A673 (cell line): ENCODE results near the gene ARHGAP6. TPM values are rescaled to one million over a fixed set of nuclear protein-coding genes. Genes with fewer than 3 reads are reported as not detected.

ENCODE experiments used
- BruUV-seq: library from RNA; stranded (reverse); fragments of 400-500 nt; replicated peaks from 2 replicates; lab custom pipeline; 2021; lab: Mats Ljungman, UMichigan
- CTCF ChIA-PET: fragments of 300-600 bp; sonication (Branson Sonifier 250); formaldehyde crosslinking; loops from one replicate; lab custom pipeline; 2022; ENCODE audit warnings: antibody characterized with exemption; lab: Charles Lee
- POLR2A ChIA-PET: fragments of 300-600 bp; sonication (Branson Sonifier 250); formaldehyde crosslinking; loops from one replicate; lab custom pipeline; 2022; ENCODE audit warnings: antibody characterized with exemption; ENCODE audit not compliant: low non-redundant PET; lab: Charles Lee
- DNase-seq: peaks from one replicate; pipeline ENCODE4 v3.0.0-alpha.2; 2015; ENCODE audit warnings: low spot score
- H3K27ac ChIP-seq: fragments of 200-600 bp; sonication (generic); 2 replicates; pipeline ENCODE4 v1.5.1; 2016; ENCODE audit warnings: mixed run types, low read depth, mild to moderate bottlenecking, mixed read lengths, antibody characterized with exemption, low read length; ENCODE audit not compliant: poor library complexity, severe bottlenecking
- H3K27me3 ChIP-seq: fragments of 200-600 bp; sonication (generic); replicated peaks from 2 replicates; pipeline ENCODE4 v1.6.1; 2017; ENCODE audit warnings: mixed run types, low read depth, mild to moderate bottlenecking, mixed read lengths, antibody characterized with exemption, low read length; ENCODE audit not compliant: insufficient read depth, poor library complexity
- H3K36me3 ChIP-seq: fragments of 200-600 bp; sonication (generic); 2 replicates; pipeline ENCODE4 v1.6.1; 2016; ENCODE audit warnings: mixed run types, mild to moderate bottlenecking, mixed read lengths, antibody characterized with exemption, low read length; ENCODE audit not compliant: insufficient read depth, poor library complexity, severe bottlenecking
- H3K4me1 ChIP-seq: fragments of 200-600 bp; sonication (generic); 2 replicates; pipeline ENCODE4 v1.6.1; 2017; ENCODE audit warnings: mixed run types, mild to moderate bottlenecking, mixed read lengths, antibody characterized with exemption, low read length; ENCODE audit not compliant: insufficient read depth, poor library complexity, severe bottlenecking
- H3K4me3 ChIP-seq: fragments of 200-600 bp; sonication (generic); 2 replicates; pipeline ENCODE4 v1.5.1; 2016; ENCODE audit warnings: low read depth, mixed run types, mild to moderate bottlenecking, mixed read lengths, low read length; ENCODE audit not compliant: poor library complexity, severe bottlenecking
- H3K9me3 ChIP-seq: fragments of 200-600 bp; sonication (generic); 2 replicates; pipeline ENCODE4 v1.6.1; 2016; ENCODE audit warnings: mixed run types, low read depth, mild to moderate bottlenecking, mixed read lengths, antibody characterized with exemption, low read length; ENCODE audit not compliant: poor library complexity, severe bottlenecking
- EZH2 ChIP-seq: fragments of 200-600 bp; sonication (generic); IDR thresholded peaks from 2 replicates; pipeline ENCODE4 v1.6.1; 2017; ENCODE audit warnings: borderline replicate concordance, low read depth, mild to moderate bottlenecking, mixed read lengths, antibody characterized with exemption, low read length; ENCODE audit not compliant: poor library complexity, severe bottlenecking
- intact Hi-C: fragments of 100-400 bp; cut with micrococcal nuclease; formaldehyde crosslinking; loops from one replicate; pipeline ENCODE4 v1.10.0; 2022; ENCODE audit not compliant: unreplicated experiment
- total RNA-seq: library from RNA; stranded (reverse); gene quantifications from 2 replicates; pipeline ENCODE4 v1.2.3, GENCODE V29; 2021
- TF ChIP-seq, protein P1 (sequence below): fragments of 300-800, 200-600 bp; sonication (generic); conservative IDR thresholded peaks from 2 replicates; pipeline ENCODE4 v1.5.1; 2017; ENCODE audit warnings: low read depth, mild to moderate bottlenecking, antibody characterized with exemption, low read length, moderate library complexity, mixed read lengths

The ARHGAP6 gene
- total RNA-seq, 1 experiment from 2014 or later: not detected

DNA sequence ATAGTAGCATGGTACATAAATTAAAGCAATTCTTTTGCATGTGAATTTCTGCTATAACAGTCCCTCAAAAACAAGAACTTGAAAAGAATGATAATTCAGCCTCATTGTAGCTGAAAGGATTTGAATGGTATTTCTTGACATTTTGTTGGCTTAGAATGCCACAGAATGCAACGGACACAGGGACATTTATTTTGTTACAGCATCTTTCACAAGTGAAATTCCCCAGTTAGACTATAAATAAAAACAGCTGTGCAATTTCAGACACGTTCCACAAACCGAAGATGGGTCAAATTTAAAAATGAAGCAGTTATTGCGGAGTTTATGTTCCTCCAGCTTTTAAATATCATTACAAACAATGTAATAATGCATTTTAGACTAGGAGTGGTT, 455.3 kb downstream of the ARHGAP6 start:
- intact Hi-C loops: no loop called here

DNA sequence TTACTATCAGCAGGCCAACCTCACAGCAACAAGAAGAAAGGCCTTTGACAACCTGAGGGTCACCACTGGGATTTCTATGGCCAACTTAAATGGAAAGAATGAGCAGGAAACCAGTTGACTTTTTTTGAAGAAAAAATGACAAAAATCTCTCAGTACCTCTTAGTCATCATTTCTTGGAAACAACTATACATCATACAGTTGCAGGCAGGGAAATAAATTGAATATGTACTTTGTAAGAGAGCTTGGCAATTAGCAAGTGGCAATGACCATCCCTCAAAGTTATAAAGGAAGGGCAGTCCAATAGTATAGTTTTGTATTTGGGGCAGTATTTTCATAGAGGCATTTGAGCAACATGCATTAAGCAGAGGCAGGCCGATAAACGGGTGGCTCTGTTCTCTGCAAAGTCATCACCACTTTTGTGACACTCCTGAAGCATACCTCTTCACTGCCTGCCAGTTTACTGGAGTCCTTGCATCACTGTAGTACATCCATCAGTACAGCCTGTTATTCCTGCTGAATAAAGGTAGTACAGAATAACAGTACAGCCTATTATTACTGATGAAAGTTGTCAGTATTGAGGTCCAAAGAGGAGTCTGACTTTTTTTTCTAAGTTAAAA, 455.8 kb downstream of the ARHGAP6 start:
- DNase-seq: no peak
- Histone ChIP-seq H3K4me3 (no peak overlapping the region), H3K9me3 (no peaks in the 10 kb centered on the region), H3K27me3 (no peaks in the 10 kb centered on the region), H3K36me3 (no peaks in the 10 kb centered on the region), H3K4me1 (no peaks in the 10 kb centered on the region), H3K27ac (no peak overlapping the region)
- intact Hi-C loops: no loop called here
- POLR2A ChIA-PET: no interaction called here
- CTCF ChIA-PET: no interaction called here
- TF ChIP-seq, protein P1, sequence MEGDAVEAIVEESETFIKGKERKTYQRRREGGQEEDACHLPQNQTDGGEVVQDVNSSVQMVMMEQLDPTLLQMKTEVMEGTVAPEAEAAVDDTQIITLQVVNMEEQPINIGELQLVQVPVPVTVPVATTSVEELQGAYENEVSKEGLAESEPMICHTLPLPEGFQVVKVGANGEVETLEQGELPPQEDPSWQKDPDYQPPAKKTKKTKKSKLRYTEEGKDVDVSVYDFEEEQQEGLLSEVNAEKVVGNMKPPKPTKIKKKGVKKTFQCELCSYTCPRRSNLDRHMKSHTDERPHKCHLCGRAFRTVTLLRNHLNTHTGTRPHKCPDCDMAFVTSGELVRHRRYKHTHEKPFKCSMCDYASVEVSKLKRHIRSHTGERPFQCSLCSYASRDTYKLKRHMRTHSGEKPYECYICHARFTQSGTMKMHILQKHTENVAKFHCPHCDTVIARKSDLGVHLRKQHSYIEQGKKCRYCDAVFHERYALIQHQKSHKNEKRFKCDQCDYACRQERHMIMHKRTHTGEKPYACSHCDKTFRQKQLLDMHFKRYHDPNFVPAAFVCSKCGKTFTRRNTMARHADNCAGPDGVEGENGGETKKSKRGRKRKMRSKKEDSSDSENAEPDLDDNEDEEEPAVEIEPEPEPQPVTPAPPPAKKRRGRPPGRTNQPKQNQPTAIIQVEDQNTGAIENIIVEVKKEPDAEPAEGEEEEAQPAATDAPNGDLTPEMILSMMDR: no peak
- TF ChIP-seq EZH2: no peak
- BruUV-seq: no TSS peak

More for the DNA sequence above, 455.3 kb downstream of the ARHGAP6 start:
- Histone ChIP-seq H3K27ac (no peak overlapping the region), H3K4me1 (no peaks in the 10 kb centered on the region), H3K27me3 (no peaks in the 10 kb centered on the region), H3K4me3 (no peak overlapping the region), H3K36me3 (no peaks in the 10 kb centered on the region), H3K9me3 (no peaks in the 10 kb centered on the region)
- TF ChIP-seq, protein P1: no peak
- no peak for TF ChIP-seq EZH2
- ChIA-PET CTCF (no interaction called here), POLR2A (no interaction called here)
- no TSS peak for BruUV-seq
- no peak for DNase-seq

DNA sequence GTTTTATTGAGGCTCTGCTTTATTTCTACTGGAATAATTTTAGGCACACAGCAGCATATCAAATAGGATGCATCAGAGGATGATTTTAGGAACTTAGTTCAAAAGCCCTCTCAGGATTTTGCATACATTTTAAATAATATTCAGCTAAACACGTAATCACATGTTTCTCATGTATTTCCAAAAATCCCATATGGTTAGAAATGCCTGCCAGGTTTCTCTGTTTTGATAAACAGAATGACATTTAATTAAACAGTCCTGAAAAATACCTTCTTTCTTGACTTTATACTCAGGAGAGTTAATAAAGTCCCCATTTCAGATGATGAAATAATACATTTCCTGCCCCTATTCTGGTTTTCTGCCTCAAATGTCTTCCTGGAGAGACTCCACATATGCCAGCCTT, 459.0 kb downstream of the ARHGAP6 start:
- H3K36me3 ChIP-seq: no peaks in the 10 kb centered on the region
- no peaks in the 10 kb centered on the region for H3K9me3 ChIP-seq
- no peak for DNase-seq
- intact Hi-C loops: no loop called here
- H3K27me3 ChIP-seq: no peaks in the 10 kb centered on the region
- TF ChIP-seq, protein P1: no peak
- TF ChIP-seq EZH2: no peak
- POLR2A ChIA-PET: no interaction called here
- no TSS peak for BruUV-seq
- H3K27ac ChIP-seq: no peak overlapping the region
- no peak overlapping the region for H3K4me3 ChIP-seq
- H3K4me1 ChIP-seq: no peaks in the 10 kb centered on the region
- CTCF ChIA-PET: no interaction called here
